SKM-1 (cell line): Measurements from ENCODE around the gene MACROD2.
"Not testable (repeated sequence)": the region's sequence is repeated elsewhere in the genome, so short reads cannot be mapped to it uniquely, and the experiment has no call there.

Experiments
- DNase-seq: peaks from one replicate; lab custom pipeline; 2025; ENCODE audit not compliant: unreplicated experiment; lab: John Stamatoyannopoulos, UW

The MACROD2 gene

DNA sequence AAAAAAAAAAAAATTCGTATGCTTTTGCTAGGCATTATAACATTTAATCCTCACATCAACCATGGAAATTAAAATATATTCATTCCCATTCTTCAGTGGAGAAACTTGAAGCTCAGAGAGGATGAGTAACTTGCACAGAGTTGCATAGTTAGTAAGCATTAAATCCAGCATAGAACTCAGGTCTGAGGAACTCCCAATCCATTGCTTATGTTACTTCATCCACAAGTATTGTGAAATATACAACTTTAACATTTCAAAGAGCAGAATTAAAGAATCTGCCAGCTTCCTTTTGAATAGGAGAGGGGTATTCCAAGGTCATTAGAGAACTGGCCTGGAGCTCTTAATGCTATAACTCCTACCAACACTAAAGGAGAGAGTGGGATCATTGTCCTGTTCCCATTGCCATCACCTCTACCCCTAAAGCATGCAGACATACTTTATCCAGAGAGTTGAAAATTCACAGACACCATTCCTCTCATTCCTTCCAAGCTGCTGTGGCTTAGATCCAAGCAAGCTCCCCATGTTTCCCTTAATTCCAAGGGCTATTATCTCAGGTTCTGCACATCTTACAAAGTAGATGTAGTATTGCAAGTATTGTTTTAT is 250.2 kb downstream of the MACROD2 start:
- DNase-seq = no peak

DNA sequence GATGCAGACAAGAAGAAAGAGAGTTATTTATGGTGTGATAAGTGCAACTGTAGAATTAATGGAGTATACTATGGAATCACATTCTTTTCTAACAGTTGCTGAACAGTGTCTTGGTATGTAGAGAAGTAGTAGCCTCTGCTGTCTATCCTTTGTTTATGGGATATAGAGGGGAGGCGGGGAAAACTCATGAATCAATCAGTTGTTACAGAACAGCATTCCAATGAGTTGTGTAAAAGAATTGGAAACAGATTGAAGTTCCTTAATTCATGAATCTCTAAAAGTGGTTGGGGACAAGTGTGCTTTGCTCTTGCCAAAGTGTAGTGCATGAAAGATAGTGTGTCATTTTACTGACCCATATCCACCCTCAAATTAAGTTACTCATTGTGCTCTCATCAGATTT is 264.4 kb downstream of the MACROD2 start:
- DNase-seq = no peak

GRCh38 chr20:14260367-14260766 is 265.1 kb downstream of the MACROD2 start:
- no peak for DNase-seq

DNA sequence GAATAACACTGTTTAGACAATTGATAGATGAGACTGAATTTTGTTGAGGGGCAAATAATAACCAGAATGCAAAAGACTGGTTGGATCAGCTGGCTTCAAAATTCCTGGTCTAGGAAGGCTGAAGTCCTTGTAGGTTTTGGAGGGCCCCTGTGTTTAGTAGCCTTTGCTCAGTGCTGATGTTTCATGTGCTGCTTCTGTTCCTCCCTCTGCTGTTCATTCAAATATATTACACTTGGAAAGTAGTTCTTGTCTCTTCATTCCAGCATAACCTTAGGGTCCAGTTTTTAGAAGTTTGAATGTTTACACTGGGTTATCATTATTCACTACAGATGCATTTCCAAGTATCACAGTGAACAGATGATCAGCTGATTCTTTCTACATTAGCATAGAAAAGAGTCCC is 269.6 kb downstream of the MACROD2 start:
- no peak for DNase-seq

GRCh38 chr20:14266246-14266645 is 270.9 kb downstream of the MACROD2 start:
- DNase-seq = no peak

DNA sequence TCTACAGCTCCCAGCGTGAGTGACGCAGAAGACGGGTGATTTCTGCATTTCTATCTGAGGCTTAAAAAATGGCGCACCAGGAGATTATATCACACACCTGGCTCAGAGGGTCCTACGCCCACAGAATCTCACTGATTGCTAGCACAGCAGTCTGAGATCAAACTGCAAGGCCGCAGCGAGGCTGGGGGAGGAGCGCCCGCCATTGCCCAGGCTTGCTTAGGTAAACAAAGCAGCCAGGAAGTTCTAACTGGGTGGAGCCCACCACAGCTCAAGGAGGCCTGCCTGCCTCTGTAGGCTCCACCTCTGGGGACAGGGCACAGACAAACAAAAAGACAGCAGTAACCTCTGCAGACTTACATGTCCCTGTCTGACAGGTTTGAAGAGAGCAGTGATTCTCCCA is 275.4 kb downstream of the MACROD2 start:
- not testable (repeated sequence) for DNase-seq

GRCh38 chr20:14282140-14282539 is 286.8 kb downstream of the MACROD2 start:
- DNase-seq = no peak

DNA sequence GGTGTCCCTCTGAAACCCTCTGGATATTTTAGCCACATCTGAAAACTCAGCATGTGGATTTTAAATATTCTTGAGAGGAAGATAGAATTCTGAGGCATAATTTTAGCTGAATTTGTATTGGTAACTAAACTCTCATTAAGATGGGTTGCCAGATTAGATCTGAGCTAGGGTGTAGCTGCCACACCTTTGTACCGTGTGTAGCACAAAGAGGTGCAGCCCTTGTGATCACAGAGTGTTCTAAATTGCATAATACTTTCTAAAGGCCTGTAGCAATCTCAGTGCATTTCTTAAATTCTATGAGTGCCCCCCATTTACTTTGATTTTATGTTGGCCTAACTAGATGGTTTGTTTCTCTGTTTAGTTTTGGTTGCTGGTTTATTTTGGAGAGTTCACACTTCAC is 289.1 kb downstream of the MACROD2 start:
- no peak for DNase-seq

DNA sequence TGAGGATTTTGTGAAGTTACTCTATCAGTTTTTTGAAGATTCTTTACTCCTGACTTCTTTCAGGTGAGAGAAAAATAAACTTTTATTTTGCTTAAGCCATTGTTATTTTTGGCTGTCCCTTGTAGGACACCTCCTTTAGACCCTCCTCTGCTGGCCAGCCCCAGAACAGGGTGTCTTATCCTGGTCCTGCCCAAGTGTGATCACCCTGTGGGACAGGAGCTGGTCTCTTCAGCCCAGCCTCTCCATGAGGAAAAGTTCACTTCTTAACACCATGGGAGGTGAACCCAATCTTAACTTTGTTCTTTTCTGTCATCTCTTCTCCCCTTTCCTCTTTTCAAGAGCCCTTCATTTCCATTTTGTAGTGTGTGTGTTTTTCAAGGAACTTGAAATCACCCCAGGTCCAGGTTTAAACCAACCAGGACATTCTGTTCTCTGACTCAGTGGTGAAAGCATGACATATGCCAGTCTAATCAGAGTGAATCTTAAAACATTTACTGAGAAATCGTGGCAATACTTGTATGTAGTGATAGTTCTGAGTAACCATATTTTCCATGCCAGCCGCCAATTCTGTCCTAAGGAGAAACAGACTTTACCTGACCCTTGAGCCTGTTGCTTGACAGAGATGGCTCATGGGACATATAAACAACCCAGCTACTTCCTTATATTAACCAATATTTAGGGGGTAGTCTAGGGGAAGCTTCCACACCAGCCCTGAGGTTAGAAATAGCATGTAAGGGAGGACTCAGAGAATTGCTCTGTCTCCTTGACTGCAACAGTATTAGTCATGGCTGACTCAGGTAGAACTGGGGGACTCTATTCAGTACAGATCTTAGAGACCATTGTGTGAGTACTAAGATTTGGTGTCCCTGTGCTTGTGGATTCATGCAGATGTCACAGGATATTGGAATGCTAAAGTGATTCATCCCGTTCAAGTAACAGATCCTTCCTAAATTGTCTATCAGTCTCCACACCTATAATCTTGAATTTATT is 293.3 kb downstream of the MACROD2 start:
- DNase-seq = no peak

DNA sequence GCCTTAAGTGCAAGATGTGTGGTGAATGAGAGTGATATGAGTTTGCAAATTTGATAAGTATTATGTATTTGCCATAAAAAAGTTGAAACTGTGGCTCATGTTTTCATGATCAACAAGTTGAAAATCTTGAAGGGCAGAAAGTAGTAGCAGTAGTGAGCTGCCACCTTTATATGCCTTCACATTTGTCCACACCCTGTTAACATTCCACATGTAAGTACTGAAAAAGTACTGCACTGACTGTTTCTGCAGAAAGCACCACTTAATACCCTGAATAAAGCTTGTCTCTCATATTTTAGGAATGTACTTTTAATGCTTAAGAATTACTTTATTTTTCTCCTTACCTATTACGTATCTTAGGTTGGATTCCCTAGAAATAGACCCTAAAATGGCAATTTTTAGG is 296.2 kb downstream of the MACROD2 start:
- no peak for DNase-seq

DNA sequence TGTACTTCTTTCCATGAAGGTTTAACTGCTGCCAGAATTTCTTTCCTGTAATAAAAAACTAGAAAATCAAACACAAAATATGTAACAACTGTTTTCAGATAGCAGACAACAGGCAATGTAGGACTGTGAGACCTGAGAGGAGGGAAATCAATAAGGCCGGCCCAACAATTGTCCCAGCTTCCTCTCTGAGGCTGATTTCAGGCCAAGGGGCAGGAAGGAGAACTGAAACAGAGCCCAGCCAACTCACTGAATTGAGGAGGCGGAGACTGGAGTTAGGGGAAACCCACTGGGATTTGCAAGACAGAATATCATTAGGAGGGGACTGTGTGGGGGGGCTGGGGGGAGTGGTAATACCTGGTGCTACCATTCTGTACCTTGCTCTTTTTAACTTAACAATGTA is 299.9 kb downstream of the MACROD2 start:
- no peak for DNase-seq

DNA sequence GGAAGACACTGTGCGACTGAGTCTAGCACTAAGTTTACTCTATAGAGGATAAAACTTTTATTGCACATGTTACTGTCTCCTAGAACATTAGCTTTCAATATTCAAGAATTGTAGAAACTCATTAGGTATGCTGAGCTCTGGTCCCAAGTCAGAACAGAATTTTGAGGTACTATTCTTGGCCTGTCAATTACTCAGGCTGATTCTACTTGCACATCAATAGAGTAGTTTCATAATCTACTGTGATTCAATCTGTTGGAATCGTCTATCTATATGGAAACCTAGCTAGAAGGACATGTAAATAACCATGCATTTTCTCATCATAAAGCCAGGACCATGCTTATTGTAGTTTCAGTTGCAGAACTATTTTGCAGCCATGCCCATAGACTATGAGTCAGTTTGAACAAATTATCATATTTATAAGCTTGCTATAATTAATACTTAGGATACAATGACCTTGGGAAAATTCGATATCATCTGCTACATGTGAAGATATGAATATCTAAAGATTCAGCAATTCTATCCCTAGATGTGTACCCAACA is 300.5 kb downstream of the MACROD2 start:
- no peak for DNase-seq

- DNase-seq = no peak
Measured at GRCh38 chr20:14299831-14300230, 304.5 kb downstream of the MACROD2 start.

DNA sequence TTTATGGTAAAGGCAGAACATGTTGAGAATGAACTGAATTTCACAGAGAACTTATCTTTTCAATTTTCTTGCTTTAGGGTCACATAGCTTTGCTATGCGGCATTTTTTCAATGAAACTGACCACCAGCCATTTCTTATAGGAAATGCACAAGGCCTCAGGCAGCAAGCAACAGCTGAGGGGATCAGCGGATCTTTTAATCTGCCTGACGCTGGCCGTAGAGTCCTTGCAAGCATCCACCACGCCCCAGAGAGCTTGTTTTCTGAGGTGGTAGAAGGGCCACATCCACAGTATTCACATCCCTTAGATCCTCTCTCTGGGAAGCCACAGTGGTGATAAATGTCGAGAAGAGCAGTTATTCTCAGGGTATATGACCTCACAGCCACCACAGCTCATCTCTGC is 307.8 kb downstream of the MACROD2 start:
- no peak for DNase-seq

DNA sequence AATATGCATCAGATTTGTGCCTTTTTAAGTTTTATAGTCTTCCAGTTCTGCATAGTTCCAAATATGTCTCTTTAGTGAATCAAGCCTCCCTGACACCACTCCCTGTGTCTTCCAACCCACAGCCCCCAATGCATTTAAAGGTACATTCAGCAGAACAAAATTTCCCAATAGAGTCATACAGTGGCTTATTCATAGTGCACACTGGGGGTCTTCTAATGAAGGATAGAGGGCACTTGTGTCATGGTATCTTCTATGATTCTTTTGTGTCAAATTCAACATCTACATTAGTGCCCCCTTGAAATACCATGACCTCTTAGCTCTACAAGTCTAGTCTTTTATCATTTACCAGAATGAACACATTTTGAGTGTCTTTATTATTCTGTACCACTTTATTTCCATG is 308.3 kb downstream of the MACROD2 start:
- DNase-seq = no peak

DNA sequence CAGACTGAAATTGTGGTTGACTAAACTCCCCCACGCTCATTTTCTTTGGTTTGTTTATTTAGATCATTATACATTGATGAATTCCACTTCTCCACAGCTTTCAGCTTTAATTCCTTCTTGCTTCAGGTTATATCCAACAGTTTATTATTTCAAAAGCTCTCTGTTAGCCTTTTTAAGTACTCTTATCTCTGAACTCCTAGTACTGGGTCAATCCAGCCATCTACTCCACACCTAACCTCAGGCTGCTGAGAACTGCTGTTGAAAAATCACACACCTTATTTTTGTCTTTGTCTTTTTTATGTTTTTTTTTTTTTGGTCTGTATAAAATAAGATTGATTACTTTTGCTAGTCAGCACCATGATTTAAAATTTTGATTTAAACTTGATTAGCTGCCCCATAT is 309.2 kb downstream of the MACROD2 start:
- DNase-seq = no peak

- DNase-seq = no peak
Measured at GRCh38 chr20:14307956-14308355, 312.6 kb downstream of the MACROD2 start.

DNA sequence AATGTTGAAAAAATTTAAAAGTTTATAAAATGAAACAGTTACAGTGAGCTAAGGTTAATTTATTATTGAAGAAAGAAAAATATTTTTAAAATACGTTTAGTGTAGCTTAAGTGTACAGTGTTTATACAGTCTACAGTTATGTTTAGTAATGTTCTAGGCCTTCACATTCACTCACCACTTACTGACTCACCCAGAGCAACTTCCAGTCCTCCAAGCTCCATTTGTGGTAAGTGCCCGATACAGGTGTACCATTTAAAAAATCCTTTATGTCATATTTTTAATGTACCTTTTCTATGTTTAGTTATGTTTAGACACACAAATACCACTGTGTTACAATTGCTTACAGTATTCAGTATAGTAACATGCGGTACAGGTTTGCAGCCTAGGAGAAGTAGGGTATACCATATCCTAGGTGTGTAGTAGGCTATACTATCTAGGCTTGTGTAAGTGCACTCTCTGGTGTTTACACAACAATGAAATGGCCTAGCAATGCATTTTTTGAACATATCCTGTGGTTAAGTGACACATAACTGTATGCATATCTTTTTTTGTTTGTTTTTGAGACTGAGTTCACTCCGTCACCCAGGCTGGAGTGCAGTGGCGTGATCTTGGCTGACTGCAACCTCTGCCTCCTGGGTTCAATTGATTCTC is 315.8 kb downstream of the MACROD2 start:
- DNase-seq = no peak

- no peak for DNase-seq
Measured at GRCh38 chr20:14312001-14312400, 316.7 kb downstream of the MACROD2 start.

- DNase-seq = no peak
Measured at GRCh38 chr20:14313341-14314020, 318.2 kb downstream of the MACROD2 start.

DNA sequence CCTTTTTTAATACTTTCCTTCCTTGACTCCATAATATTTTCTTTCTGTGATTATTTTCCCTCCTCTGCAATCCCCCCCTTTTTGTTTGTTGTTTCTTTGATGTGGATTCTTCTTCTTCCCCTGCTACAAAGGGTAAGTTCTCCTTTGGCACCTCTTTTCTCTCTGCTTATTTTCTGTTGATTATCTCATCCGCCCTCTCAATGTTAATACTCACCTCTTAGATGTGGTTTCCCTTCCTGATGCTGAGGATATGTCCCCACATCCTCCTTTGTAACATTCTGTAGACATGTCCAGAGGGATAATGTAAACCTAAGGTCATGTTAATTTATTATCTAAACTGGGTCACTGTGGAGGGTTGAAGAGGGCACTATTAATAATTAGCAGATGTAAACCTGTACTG is 324.4 kb downstream of the MACROD2 start:
- DNase-seq = no peak
